Breast epithelium (tissue), 4 donors: ENCODE measurements around the gene TSNAX. TPM values are rescaled to one million over a fixed set of nuclear protein-coding genes. Genes with fewer than 3 reads are reported as not detected.
"Not testable (repeated sequence)": the region's sequence is repeated elsewhere in the genome, so short reads cannot be mapped to it uniquely, and the experiment has no call there.

Experiments used
- DNase-seq, 2 donors: peaks; one replicate each; pipeline ENCODE4 v3.0.0-alpha.2; 2019; ENCODE audit warnings: low spot score in 2 of 2
- H3K27ac ChIP-seq, 2 donors: fragments of 200-600 bp; sonication (generic) in 1 of 2; one replicate each; pipeline ENCODE4 v1.5.1; 2016 to 2019; ENCODE audit warnings: mild to moderate bottlenecking in 1 of 2
- H3K27me3 ChIP-seq, 2 donors: fragments of 200-600 bp; sonication (generic) in 1 of 2; one replicate each; pipeline versions ENCODE4 v1.5.1 to v1.6.0; 2017 to 2019; ENCODE audit warnings: control low read depth in 1 of 2, mild to moderate bottlenecking in 1 of 2
- H3K36me3 ChIP-seq: fragments of 200-600 bp; one replicate; pipeline ENCODE4 v1.5.1; 2019
- H3K4me1 ChIP-seq, 2 donors: fragments of 200-600 bp; sonication (generic); one replicate each; pipeline ENCODE4 v1.5.1; 2016 to 2019; ENCODE audit warnings: control low read depth in 1 of 2
- H3K4me3 ChIP-seq, 3 donors: fragments of 200-600 bp; sonication (generic); 1 replicate in 2 of 3; 2 replicates in 1 of 3; pipeline ENCODE4 v1.5.1; 2016 to 2019; ENCODE audit warnings: mild to moderate bottlenecking in 3 of 3, moderate library complexity in 2 of 3
- H3K9me3 ChIP-seq, 2 donors: fragments of 200-600 bp; sonication (generic) in 1 of 2; one replicate each; pipeline ENCODE4 v1.5.1; 2016 to 2019; ENCODE audit warnings: control low read depth in 1 of 2
- CTCF ChIP-seq, 3 donors: fragments of 450-650 bp; IDR thresholded peaks; one replicate each; pipeline ENCODE4 v1.5.1; 2016 to 2017; ENCODE audit warnings: antibody characterized with exemption in 3 of 3, mild to moderate bottlenecking in 3 of 3, moderate library complexity in 3 of 3
- POLR2A ChIP-seq: fragments of 450-650 bp; IDR thresholded peaks from one replicate; pipeline ENCODE4 v1.6.1; 2016; ENCODE audit warnings: antibody characterized with exemption, mild to moderate bottlenecking, moderate library complexity
- POLR2AphosphoS5 ChIP-seq, 3 donors: sonication (generic); formaldehyde crosslinking; IDR thresholded peaks; one replicate each; pipeline ENCODE4 v1.6.1; 2017; ENCODE audit warnings: antibody characterized with exemption in 3 of 3
- intact Hi-C: fragments of 100-400 bp; cut with DNase I; formaldehyde crosslinking; loops from one replicate; pipeline ENCODE4 v1.15.1; 2023; ENCODE audit warnings: low total_unique reads
- total RNA-seq, 3 donors: library from RNA; depleted of rRNA; stranded (reverse); fragments of >200 nt; gene quantifications; one replicate each; pipeline ENCODE4 v1.1.0, GENCODE V29; 2016

Gene TSNAX
- total RNA-seq, 3 donors from 2014 or later = 26.9 to 35.6 (median 28.2) TPM

- H3K4me3 ChIP-seq = no peak overlapping the region
- TF ChIP-seq POLR2AphosphoS5 (IDR thresholded peaks at IDR 0.05) = no peak
- no peak for TF ChIP-seq POLR2A
- TF ChIP-seq CTCF (IDR thresholded peaks at IDR 0.05) = no peak
- H3K27me3 ChIP-seq = no peaks in the 10 kb centered on the region
- peaks cover 17% of the 10 kb centered on the region in 2 donors for H3K9me3 ChIP-seq
- H3K27ac ChIP-seq = no peak overlapping the region
- no peaks in the 10 kb centered on the region for H3K36me3 ChIP-seq
- no peaks in the 10 kb centered on the region for H3K4me1 ChIP-seq
- intact Hi-C loops = no loop called here
- DNase-seq = no peak
Measured at GRCh38 chr1:231497629-231498152, 30.8 kb upstream of the TSNAX start.

GRCh38 chr1:231499148-231499763 is 29.2 kb upstream of the TSNAX start:
- Histone ChIP-seq H3K4me3 (no peak overlapping the region), H3K4me1 (no peaks in the 10 kb centered on the region), H3K27me3 (no peaks in the 10 kb centered on the region), H3K9me3 (peaks cover 17% of the 10 kb centered on the region in 2 donors), H3K27ac (no peak overlapping the region), H3K36me3 (no peaks in the 10 kb centered on the region)
- no peak for DNase-seq
- TF ChIP-seq POLR2AphosphoS5 (IDR thresholded peaks at IDR 0.05) (no peak), CTCF (IDR thresholded peaks at IDR 0.05) (no peak)
- intact Hi-C loops = no loop called here

- peaks cover 17% of the 10 kb centered on the region in 2 donors for H3K9me3 ChIP-seq
- no peaks in the 10 kb centered on the region for H3K4me1 ChIP-seq
- H3K36me3 ChIP-seq = no peaks in the 10 kb centered on the region
- H3K27ac ChIP-seq = no peak overlapping the region
- DNase-seq = no peak
- H3K27me3 ChIP-seq = no peaks in the 10 kb centered on the region
- TF ChIP-seq POLR2AphosphoS5 (IDR thresholded peaks at IDR 0.05) = no peak
- TF ChIP-seq POLR2A = no peak
- TF ChIP-seq CTCF (IDR thresholded peaks at IDR 0.05) = no peak
- intact Hi-C loops = loop anchor here (2.0 kb wide), 1 partner anchor 16 kb away; no protein-coding TSS in a partner anchor
- no peak overlapping the region for H3K4me3 ChIP-seq
Measured at GRCh38 chr1:231500666-231501065, 27.8 kb upstream of the TSNAX start.

GRCh38 chr1:231503168-231503567 is 25.3 kb upstream of the TSNAX start:
- H3K36me3 ChIP-seq, DNase-seq, H3K27ac ChIP-seq, intact Hi-C loops, H3K4me3 ChIP-seq, H3K27me3 ChIP-seq, H3K4me1 ChIP-seq: not testable (repeated sequence)
- H3K9me3 ChIP-seq = peaks cover 15 to 17% of the 10 kb centered on the region in 2 donors

- no peaks in the 10 kb centered on the region for H3K4me1 ChIP-seq
- no peaks in the 10 kb centered on the region for H3K9me3 ChIP-seq
- no peak overlapping the region for H3K27ac ChIP-seq
- no peak overlapping the region for H3K4me3 ChIP-seq
- no peaks in the 10 kb centered on the region for H3K27me3 ChIP-seq
- TF ChIP-seq POLR2AphosphoS5 (IDR thresholded peaks at IDR 0.05) = no peak
- no peaks in the 10 kb centered on the region for H3K36me3 ChIP-seq
- intact Hi-C loops = no loop called here
- DNase-seq = no peak
Measured at GRCh38 chr1:231507476-231508355, 20.8 kb upstream of the TSNAX start.

- H3K4me1 ChIP-seq = no peaks in the 10 kb centered on the region
- H3K9me3 ChIP-seq = no peaks in the 10 kb centered on the region
- no peak overlapping the region for H3K27ac ChIP-seq
- no peaks in the 10 kb centered on the region for H3K36me3 ChIP-seq
- no peaks in the 10 kb centered on the region for H3K27me3 ChIP-seq
- DNase-seq = no peak
- TF ChIP-seq POLR2AphosphoS5 (IDR thresholded peaks at IDR 0.05) (no peak), POLR2A (no peak), CTCF (IDR thresholded peaks at IDR 0.05) (no peak)
- intact Hi-C loops = no loop called here
- no peak overlapping the region for H3K4me3 ChIP-seq
Measured at GRCh38 chr1:231508497-231508896, 20.0 kb upstream of the TSNAX start.
